Esophagus squamous epithelium (tissue), 5 donors: ENCODE results near the gene ZBTB48. TPM values are rescaled to one million over a fixed set of nuclear protein-coding genes. Genes with fewer than 3 reads are reported as not detected.

Experiments used
- DNase-seq: peaks from one replicate; lab custom pipeline; 2025; lab: John Stamatoyannopoulos, UW
- H3K27ac ChIP-seq, 4 donors: fragments of 200-600 bp; sonication (generic); one replicate each; pipeline ENCODE4 v1.5.1; 2016 to 2019; ENCODE audit warnings: mild to moderate bottlenecking in 1 of 4
- H3K27me3 ChIP-seq, 4 donors: fragments of 200-600 bp; sonication (generic); 1 replicate in 3 of 4; 2 replicates in 1 of 4; pipeline versions ENCODE4 v1.5.1 to v1.6.0; 2017 to 2021; ENCODE audit warnings: antibody characterized with exemption in 1 of 4
- H3K36me3 ChIP-seq, 3 donors: fragments of 200-600 bp; sonication (generic); one replicate each; pipeline ENCODE4 v1.5.1; 2016 to 2019
- H3K4me1 ChIP-seq, 3 donors: fragments of 200-600 bp; sonication (generic); one replicate each; pipeline ENCODE4 v1.5.1; 2017 to 2019
- H3K4me3 ChIP-seq, 4 donors: fragments of 200-600 bp; sonication (generic); 1 replicate in 3 of 4; 2 replicates in 1 of 4; pipeline ENCODE4 v1.5.1; 2016 to 2019; ENCODE audit warnings: mild to moderate bottlenecking in 2 of 4, moderate library complexity in 1 of 4
- H3K9me3 ChIP-seq, 3 donors: fragments of 200-600 bp; sonication (generic); one replicate each; pipeline ENCODE4 v1.5.1; 2016 to 2019
- POLR2A ChIP-seq, 4 donors: fragments of 450-650 bp; IDR thresholded peaks; one replicate each; pipeline ENCODE4 v1.6.1; 2017; ENCODE audit warnings: antibody characterized with exemption in 4 of 4, mild to moderate bottlenecking in 4 of 4, moderate library complexity in 3 of 4
- WGBS, 2 donors: methylation state at CpG; one replicate each; pipeline ENCODE4 v1.1.5; 2018; 5-methylcytosine and 5-hydroxymethylcytosine counted together
- intact Hi-C: fragments of 100-400 bp; cut with DNase I; formaldehyde crosslinking; loops from one replicate; pipeline ENCODE4 v1.15.0; 2022
- total RNA-seq, 4 donors: library from RNA; depleted of rRNA; stranded (reverse); fragments of >200 nt; gene quantifications; one replicate each; pipeline ENCODE4 v1.1.0, GENCODE V29; 2016
- TF ChIP-seq, protein P1 (sequence below), 6 experiments: fragments of 450-650 bp in 4 of 6; fragments of 200-600 bp in 2 of 6; sonication (generic) in 2 of 6; IDR thresholded peaks; one replicate each; pipeline ENCODE4 v1.5.1; 2016 to 2019; ENCODE audit warnings: antibody characterized with exemption in 6 of 6, mild to moderate bottlenecking in 4 of 6, moderate library complexity in 4 of 6
- donor health status: DM: yes; HTN: yes; CAD: no.

The ZBTB48 gene
- total RNA-seq, 4 donors from 2014 or later = 7.2 to 26.0 (median 16.0) TPM

GRCh38 chr1:6627841-6628545, 48.2 kb downstream of the ZBTB48 start:
- H3K4me3 ChIP-seq = no peak overlapping the region
- H3K36me3 ChIP-seq = peaks cover 10 to 76% (median 15%) of the 10 kb centered on the region in 3 donors
- no peak overlapping the region for H3K27ac ChIP-seq
- no peak for TF ChIP-seq POLR2A (IDR thresholded peaks at IDR 0.05)
- TF ChIP-seq, protein P1, sequence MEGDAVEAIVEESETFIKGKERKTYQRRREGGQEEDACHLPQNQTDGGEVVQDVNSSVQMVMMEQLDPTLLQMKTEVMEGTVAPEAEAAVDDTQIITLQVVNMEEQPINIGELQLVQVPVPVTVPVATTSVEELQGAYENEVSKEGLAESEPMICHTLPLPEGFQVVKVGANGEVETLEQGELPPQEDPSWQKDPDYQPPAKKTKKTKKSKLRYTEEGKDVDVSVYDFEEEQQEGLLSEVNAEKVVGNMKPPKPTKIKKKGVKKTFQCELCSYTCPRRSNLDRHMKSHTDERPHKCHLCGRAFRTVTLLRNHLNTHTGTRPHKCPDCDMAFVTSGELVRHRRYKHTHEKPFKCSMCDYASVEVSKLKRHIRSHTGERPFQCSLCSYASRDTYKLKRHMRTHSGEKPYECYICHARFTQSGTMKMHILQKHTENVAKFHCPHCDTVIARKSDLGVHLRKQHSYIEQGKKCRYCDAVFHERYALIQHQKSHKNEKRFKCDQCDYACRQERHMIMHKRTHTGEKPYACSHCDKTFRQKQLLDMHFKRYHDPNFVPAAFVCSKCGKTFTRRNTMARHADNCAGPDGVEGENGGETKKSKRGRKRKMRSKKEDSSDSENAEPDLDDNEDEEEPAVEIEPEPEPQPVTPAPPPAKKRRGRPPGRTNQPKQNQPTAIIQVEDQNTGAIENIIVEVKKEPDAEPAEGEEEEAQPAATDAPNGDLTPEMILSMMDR (IDR thresholded peaks at IDR 0.05) = no peak
- DNase-seq = no peak
- H3K27me3 ChIP-seq = no peaks in the 10 kb centered on the region
- peaks cover 11 to 36% (median 13%) of the 10 kb centered on the region in 3 donors for H3K4me1 ChIP-seq
- H3K9me3 ChIP-seq = no peaks in the 10 kb centered on the region
- intact Hi-C loops = loop anchor here (10.0 kb wide), 1 partner anchor 73 kb away; the partner anchor contains the start of genes NOL9 and TAS1R1
- 89 to 92% methylated on average over 15 to 19 of the region's 21 CpGs for WGBS, 2 donors

GRCh38 chr1:6628971-6629479, 49.2 kb downstream of the ZBTB48 start:
- no peak overlapping the region for H3K27ac ChIP-seq
- no peaks in the 10 kb centered on the region for H3K27me3 ChIP-seq
- no peak for TF ChIP-seq POLR2A (IDR thresholded peaks at IDR 0.05)
- TF ChIP-seq, protein P1 (IDR thresholded peaks at IDR 0.05) = no peak
- H3K4me3 ChIP-seq = no peak overlapping the region
- 91 to 93% methylated on average over 7 to 12 of the region's 12 CpGs for WGBS, 2 donors
- H3K4me1 ChIP-seq = peaks cover 11 to 36% (median 13%) of the 10 kb centered on the region in 3 donors
- peaks cover 15 to 76% (median 22%) of the 10 kb centered on the region in 3 donors for H3K36me3 ChIP-seq
- intact Hi-C loops = loop anchor here (10.0 kb wide), 1 partner anchor 74 kb away; the partner anchor contains the start of genes NOL9 and TAS1R1
- no peaks in the 10 kb centered on the region for H3K9me3 ChIP-seq
- no peak for DNase-seq

DNA sequence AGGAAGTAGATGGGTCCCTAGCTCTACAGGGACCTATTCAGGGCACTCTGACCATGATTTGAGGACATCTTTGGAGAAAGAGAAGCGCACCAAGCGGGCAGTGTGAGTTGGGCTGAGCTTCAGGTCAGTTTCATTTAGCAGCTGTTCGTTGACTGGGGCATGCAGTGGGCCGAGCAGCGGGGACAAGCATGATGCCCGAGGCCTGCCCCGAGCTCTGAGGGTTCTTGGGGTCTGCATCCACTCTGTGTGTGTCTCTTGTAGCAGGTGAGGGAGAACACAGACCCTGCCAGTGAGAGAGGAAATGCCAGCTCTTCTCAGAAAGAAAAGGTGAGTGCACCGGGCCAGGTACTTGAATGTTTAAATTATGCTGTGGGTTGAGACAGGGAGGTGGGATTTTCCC, 50.2 kb downstream of the ZBTB48 start:
- no peak overlapping the region for H3K27ac ChIP-seq
- H3K27me3 ChIP-seq = no peaks in the 10 kb centered on the region
- intact Hi-C loops = no loop called here
- TF ChIP-seq, protein P1 (IDR thresholded peaks at IDR 0.05) = no peak
- no peak for TF ChIP-seq POLR2A (IDR thresholded peaks at IDR 0.05)
- peaks cover 15 to 86% (median 22%) of the 10 kb centered on the region in 3 donors for H3K36me3 ChIP-seq
- no peak for DNase-seq
- H3K9me3 ChIP-seq = no peaks in the 10 kb centered on the region
- H3K4me3 ChIP-seq = no peak overlapping the region
- WGBS, 2 donors = 83 to 95% methylated on average over 4 to 6 of the region's 8 CpGs
- peaks cover 10 to 34% (median 11%) of the 10 kb centered on the region in 3 donors for H3K4me1 ChIP-seq

- Histone ChIP-seq H3K4me1 (peaks cover 7 to 29% (median 8%) of the 10 kb centered on the region in 3 donors), H3K27me3 (no peaks in the 10 kb centered on the region), H3K27ac (no peak overlapping the region), H3K4me3 (no peak overlapping the region), H3K9me3 (no peaks in the 10 kb centered on the region), H3K36me3 (peaks cover 15 to 96% (median 22%) of the 10 kb centered on the region in 3 donors)
- intact Hi-C loops = no loop called here
- TF ChIP-seq, protein P1 (IDR thresholded peaks at IDR 0.05) = no peak
- DNase-seq = no peak
- WGBS, 2 donors = 98 to 100% methylated on average over 1 to 7 of the region's 8 CpGs
Observed at GRCh38 chr1:6631058-6631457, 51.3 kb downstream of the ZBTB48 start.
